ENCODE data around the gene DIAPH2. TPM values are rescaled to one million over a fixed set of nuclear protein-coding genes. Genes with fewer than 3 reads are reported as not detected.

DIAPH2 gene
- total RNA-seq, 1 experiment from 2014 or later = 10.9 TPM

DNA sequence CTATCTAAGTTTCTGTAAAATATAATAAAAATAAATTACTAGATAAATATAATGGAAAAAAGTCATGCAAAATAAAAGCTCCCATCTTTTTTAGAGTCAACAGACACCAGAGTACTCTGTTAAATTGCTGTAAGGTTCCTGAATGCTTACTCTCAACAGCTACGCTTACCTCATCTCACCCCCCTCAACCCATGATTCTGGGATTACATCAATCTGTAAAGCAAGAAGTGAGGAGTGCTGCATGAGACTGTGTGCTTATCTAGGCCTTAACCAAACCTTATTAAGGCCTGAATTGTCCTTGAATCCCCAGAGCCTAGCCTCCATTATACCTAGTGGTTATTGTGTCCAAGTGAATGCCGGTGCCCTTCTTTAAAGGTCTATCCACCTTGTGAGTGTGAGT is 934.9 kb downstream of the DIAPH2 start:
- Histone ChIP-seq H3K36me3 (ENCODE audit: control insufficient read depth in 1 of 2, insufficient read depth in 2 of 2, low read length in 2 of 2) (no peaks in the 10 kb centered on the region), H3K4me2 (ENCODE audit: low read length) (no peak overlapping the region), H4K20me1 (ENCODE audit: insufficient read depth) (no peaks in the 10 kb centered on the region), H3K9ac (ENCODE audit: low read length) (no peak overlapping the region), H3K79me2 (ENCODE audit: insufficient read depth, low read length) (no peaks in the 10 kb centered on the region), H3K4me1 (ENCODE audit: control insufficient read depth in 1 of 2, insufficient read depth in 2 of 2, low read length in 2 of 2) (peaks cover 13 to 35% of the 10 kb centered on the region in 2 experiments), H2AFZ (ENCODE audit: low read depth, low read length, poor library complexity, severe bottlenecking) (no peak overlapping the region), H3K27me3 (ENCODE audit: insufficient read depth, low read length) (no peaks in the 10 kb centered on the region), H3K27ac (ENCODE audit: low read depth, low read length) (no peak overlapping the region), H3K9me2 (ENCODE audit: insufficient read depth) (no peaks in the 10 kb centered on the region), H3K4me3 (replicated peaks in 1 of 2; ENCODE audit: low read depth in 1 of 2, low read length in 2 of 2) (no peak overlapping the region), H3K9me3 (ENCODE audit: control insufficient read depth in 1 of 2, insufficient read depth in 1 of 2, low read depth in 1 of 2, low read length in 2 of 2) (no peaks in the 10 kb centered on the region)
- ATAC-seq = no peak
- BruUV-seq (replicated peaks) = no TSS peak
- POLR2A ChIA-PET = no interaction called here
- DNase-seq (ENCODE audit: low read depth, low spot score) = no peak
- CTCF ChIA-PET = no interaction called here
- intact Hi-C loops (cut with micrococcal nuclease) = no loop called here
- TF ChIP-seq EZH2phosphoT487 (IDR thresholded peaks at IDR 0.05; ENCODE audit: borderline replicate concordance) = no peak
- no peak for TF ChIP-seq EZH2 (IDR thresholded peaks at IDR 0.05)
- TF ChIP-seq, protein P1, sequence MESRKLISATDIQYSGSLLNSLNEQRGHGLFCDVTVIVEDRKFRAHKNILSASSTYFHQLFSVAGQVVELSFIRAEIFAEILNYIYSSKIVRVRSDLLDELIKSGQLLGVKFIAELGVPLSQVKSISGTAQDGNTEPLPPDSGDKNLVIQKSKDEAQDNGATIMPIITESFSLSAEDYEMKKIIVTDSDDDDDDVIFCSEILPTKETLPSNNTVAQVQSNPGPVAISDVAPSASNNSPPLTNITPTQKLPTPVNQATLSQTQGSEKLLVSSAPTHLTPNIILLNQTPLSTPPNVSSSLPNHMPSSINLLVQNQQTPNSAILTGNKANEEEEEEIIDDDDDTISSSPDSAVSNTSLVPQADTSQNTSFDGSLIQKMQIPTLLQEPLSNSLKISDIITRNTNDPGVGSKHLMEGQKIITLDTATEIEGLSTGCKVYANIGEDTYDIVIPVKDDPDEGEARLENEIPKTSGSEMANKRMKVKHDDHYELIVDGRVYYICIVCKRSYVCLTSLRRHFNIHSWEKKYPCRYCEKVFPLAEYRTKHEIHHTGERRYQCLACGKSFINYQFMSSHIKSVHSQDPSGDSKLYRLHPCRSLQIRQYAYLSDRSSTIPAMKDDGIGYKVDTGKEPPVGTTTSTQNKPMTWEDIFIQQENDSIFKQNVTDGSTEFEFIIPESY (IDR thresholded peaks at IDR 0.05; ENCODE audit: extremely low read depth, insufficient replicate concordance, low read length) = no peak
- TF ChIP-seq TCF7L2 (IDR thresholded peaks at IDR 0.05; ENCODE audit: borderline replicate concordance, extremely low read depth, insufficient read depth, insufficient read length) = no peak
- no peak for TF ChIP-seq POLR2AphosphoS5 (IDR thresholded peaks at IDR 0.05; ENCODE audit: low read depth, low read length)
- RAD21 ChIA-PET (ENCODE audit: low non-redundant PET in 1 of 2, low total read pairs in 2 of 2, uncharacterized antibody in 2 of 2, unreplicated experiment in 2 of 2) = no interaction called here

DNA sequence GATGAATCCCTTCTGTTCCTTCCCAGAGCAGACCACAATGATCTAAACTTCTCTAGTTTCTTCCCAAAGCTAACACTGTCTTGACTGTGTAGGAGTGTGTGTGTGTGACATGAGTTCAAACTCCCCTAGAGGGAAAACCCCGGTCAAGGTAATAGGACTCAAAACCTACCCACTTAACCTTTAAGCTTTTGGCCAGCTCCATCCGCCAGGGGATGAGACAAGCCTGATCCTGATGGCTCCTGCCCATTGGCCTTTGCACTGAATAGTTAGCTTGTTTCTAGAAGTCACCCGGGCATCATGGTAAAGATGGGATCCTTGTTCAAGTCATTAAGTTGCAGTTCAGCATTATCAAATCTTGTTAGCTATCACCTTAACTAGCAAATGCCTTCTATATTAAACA is 937.5 kb downstream of the DIAPH2 start:
- no peak for DNase-seq (ENCODE audit: low read depth, low spot score)
- ChIA-PET CTCF (no interaction called here), RAD21 (ENCODE audit: low non-redundant PET in 1 of 2, low total read pairs in 2 of 2, uncharacterized antibody in 2 of 2, unreplicated experiment in 2 of 2) (no interaction called here), POLR2A (no interaction called here)
- no peaks in the 10 kb centered on the region for H3K9me2 ChIP-seq (ENCODE audit: insufficient read depth)
- no peak overlapping the region for H3K4me2 ChIP-seq (ENCODE audit: low read length)
- H3K4me1 ChIP-seq (ENCODE audit: control insufficient read depth in 1 of 2, insufficient read depth in 2 of 2, low read length in 2 of 2) = peaks cover 6 to 11% of the 10 kb centered on the region in 2 experiments; a peak in 3 of 4 replicates
- no peaks in the 10 kb centered on the region for H3K27me3 ChIP-seq (ENCODE audit: insufficient read depth, low read length)
- no peaks in the 10 kb centered on the region for H3K36me3 ChIP-seq (ENCODE audit: control insufficient read depth in 1 of 2, insufficient read depth in 2 of 2, low read length in 2 of 2)
- no peaks in the 10 kb centered on the region for H3K9me3 ChIP-seq (ENCODE audit: control insufficient read depth in 1 of 2, insufficient read depth in 1 of 2, low read depth in 1 of 2, low read length in 2 of 2)
- H3K4me3 ChIP-seq (replicated peaks in 1 of 2; ENCODE audit: low read depth in 1 of 2, low read length in 2 of 2) = no peak overlapping the region
- no peaks in the 10 kb centered on the region for H4K20me1 ChIP-seq (ENCODE audit: insufficient read depth)
- intact Hi-C loops (cut with micrococcal nuclease) = no loop called here
- H3K27ac ChIP-seq (ENCODE audit: low read depth, low read length) = no peak overlapping the region
- ATAC-seq = no peak
- BruUV-seq (replicated peaks) = no TSS peak
- no peaks in the 10 kb centered on the region for H3K79me2 ChIP-seq (ENCODE audit: insufficient read depth, low read length)
- H2AFZ ChIP-seq (ENCODE audit: low read depth, low read length, poor library complexity, severe bottlenecking) = no peak overlapping the region
- no peak for TF ChIP-seq TCF7L2 (IDR thresholded peaks at IDR 0.05; ENCODE audit: borderline replicate concordance, extremely low read depth, insufficient read depth, insufficient read length)
- no peak for TF ChIP-seq SIN3A (IDR thresholded peaks at IDR 0.05; ENCODE audit: low read depth)
- no peak for TF ChIP-seq EZH2phosphoT487 (IDR thresholded peaks at IDR 0.05; ENCODE audit: borderline replicate concordance)
- TF ChIP-seq, protein P1 (IDR thresholded peaks at IDR 0.05; ENCODE audit: extremely low read depth, insufficient replicate concordance, low read length) = no peak
- no peak for TF ChIP-seq YY1 (IDR thresholded peaks at IDR 0.05; ENCODE audit: extremely low read depth, insufficient replicate concordance, low read depth, low read length)
- no peak for TF ChIP-seq ZNF274 (IDR thresholded peaks at IDR 0.05; ENCODE audit: low read depth, low read length)
- TF ChIP-seq RAD21 (IDR thresholded peaks at IDR 0.05; ENCODE audit: low read depth) = no peak
- no peak for TF ChIP-seq SP1 (IDR thresholded peaks at IDR 0.05; ENCODE audit: low read depth)
- TF ChIP-seq, protein P2, sequence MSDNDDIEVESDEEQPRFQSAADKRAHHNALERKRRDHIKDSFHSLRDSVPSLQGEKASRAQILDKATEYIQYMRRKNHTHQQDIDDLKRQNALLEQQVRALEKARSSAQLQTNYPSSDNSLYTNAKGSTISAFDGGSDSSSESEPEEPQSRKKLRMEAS (IDR thresholded peaks at IDR 0.05) = no peak
- TF ChIP-seq POLR2A (IDR thresholded peaks at IDR 0.05; ENCODE audit: borderline replicate concordance, extremely low read depth, insufficient read depth, insufficient read length) = no peak
- TF ChIP-seq, protein P3, sequence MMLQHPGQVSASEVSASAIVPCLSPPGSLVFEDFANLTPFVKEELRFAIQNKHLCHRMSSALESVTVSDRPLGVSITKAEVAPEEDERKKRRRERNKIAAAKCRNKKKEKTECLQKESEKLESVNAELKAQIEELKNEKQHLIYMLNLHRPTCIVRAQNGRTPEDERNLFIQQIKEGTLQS (IDR thresholded peaks at IDR 0.05) = no peak
- no peak for TF ChIP-seq CEBPB (IDR thresholded peaks at IDR 0.05; ENCODE audit: low read depth)
- H3K9ac ChIP-seq (ENCODE audit: low read length) = no peak overlapping the region

All from HCT116 (cell line).